HL-60 (cell line): Measurements from ENCODE around the gene SGSH.

ENCODE experiments used
- DNase-seq, 2 experiments: peaks; one replicate each; pipeline ENCODE4 v3.0.0-alpha.2; 2010 to 2020; ENCODE audit warnings: low read depth in 1 of 2, low spot score in 1 of 2
- H3K27ac ChIP-seq: fragments of 250-450 bp; sonication (Bioruptor Pico); replicated peaks from 2 replicates; pipeline ENCODE4 v1.5.1; 2020; ENCODE audit warnings: mild to moderate bottlenecking, moderate library complexity
- H3K27me3 ChIP-seq: fragments of 250-450 bp; sonication (Bioruptor Pico); 2 replicates; pipeline ENCODE4 v1.5.1; 2021; ENCODE audit warnings: mild to moderate bottlenecking, moderate library complexity; ENCODE audit not compliant: insufficient read depth, poor library complexity, severe bottlenecking
- H3K4me3 ChIP-seq: replicated peaks from 2 replicates; pipeline ENCODE4 v1.5.1; 2011; ENCODE audit warnings: mild to moderate bottlenecking, control low read depth, low read length; ENCODE audit not compliant: insufficient read depth
- CTCF ChIP-seq: IDR thresholded peaks from one replicate; pipeline ENCODE4 v1.5.1; 2011; ENCODE audit warnings: low read length, control low read depth, inconsistent platforms; ENCODE audit not compliant: insufficient read depth
- GABPA ChIP-seq: IDR thresholded peaks from 2 replicates; pipeline ENCODE4 v1.6.1; 2012; ENCODE audit warnings: low read depth
- POLR2AphosphoS5 ChIP-seq: IDR thresholded peaks from 2 replicates; pipeline ENCODE4 v1.6.1; 2012; ENCODE audit warnings: low read depth
- SPI1 ChIP-seq: IDR thresholded peaks from 2 replicates; pipeline ENCODE4 v1.6.1; 2012; ENCODE audit warnings: low read depth, mild to moderate bottlenecking, borderline replicate concordance
- TF ChIP-seq, protein P1 (sequence below): IDR thresholded peaks from 2 replicates; pipeline ENCODE4 v1.6.1; 2012; ENCODE audit warnings: low read depth; ENCODE audit not compliant: insufficient replicate concordance

SGSH gene

DNA sequence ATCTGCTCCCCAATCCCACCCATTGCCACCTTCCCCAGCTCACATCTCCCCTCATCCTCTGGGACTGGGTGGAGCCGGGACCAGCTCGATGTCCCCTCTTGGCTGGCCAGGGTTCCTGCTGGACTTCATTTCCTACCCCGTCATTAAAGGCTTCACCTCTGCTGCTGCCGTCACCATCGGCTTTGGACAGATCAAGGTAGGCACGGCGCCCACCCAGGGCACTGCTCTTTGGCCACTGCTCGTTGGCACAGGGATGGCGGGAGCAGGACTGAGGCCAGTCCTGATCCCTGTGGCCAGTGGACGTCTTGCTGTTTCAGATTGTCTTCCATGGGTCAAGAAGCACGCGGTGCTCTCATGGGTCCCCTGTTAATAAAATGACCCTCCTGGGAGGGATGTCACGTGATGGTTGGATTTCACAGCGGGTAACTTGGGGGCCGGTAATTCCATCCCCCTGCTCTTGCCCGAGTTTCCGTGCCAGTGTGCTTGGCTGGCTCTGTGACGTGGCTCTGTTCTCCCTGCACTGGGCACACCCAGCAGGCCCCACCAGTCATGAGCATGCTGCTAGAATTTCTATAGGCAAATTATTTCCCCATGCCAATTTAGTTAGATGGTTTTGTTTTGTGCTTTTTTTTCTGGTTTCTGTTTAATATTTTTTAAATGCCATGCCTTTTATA is 3.1 kb upstream of the SGSH start:
- no peak overlapping the region for H3K4me3 ChIP-seq
- TF ChIP-seq, protein P1, sequence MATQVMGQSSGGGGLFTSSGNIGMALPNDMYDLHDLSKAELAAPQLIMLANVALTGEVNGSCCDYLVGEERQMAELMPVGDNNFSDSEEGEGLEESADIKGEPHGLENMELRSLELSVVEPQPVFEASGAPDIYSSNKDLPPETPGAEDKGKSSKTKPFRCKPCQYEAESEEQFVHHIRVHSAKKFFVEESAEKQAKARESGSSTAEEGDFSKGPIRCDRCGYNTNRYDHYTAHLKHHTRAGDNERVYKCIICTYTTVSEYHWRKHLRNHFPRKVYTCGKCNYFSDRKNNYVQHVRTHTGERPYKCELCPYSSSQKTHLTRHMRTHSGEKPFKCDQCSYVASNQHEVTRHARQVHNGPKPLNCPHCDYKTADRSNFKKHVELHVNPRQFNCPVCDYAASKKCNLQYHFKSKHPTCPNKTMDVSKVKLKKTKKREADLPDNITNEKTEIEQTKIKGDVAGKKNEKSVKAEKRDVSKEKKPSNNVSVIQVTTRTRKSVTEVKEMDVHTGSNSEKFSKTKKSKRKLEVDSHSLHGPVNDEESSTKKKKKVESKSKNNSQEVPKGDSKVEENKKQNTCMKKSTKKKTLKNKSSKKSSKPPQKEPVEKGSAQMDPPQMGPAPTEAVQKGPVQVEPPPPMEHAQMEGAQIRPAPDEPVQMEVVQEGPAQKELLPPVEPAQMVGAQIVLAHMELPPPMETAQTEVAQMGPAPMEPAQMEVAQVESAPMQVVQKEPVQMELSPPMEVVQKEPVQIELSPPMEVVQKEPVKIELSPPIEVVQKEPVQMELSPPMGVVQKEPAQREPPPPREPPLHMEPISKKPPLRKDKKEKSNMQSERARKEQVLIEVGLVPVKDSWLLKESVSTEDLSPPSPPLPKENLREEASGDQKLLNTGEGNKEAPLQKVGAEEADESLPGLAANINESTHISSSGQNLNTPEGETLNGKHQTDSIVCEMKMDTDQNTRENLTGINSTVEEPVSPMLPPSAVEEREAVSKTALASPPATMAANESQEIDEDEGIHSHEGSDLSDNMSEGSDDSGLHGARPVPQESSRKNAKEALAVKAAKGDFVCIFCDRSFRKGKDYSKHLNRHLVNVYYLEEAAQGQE: no peak
- no peak for TF ChIP-seq CTCF
- no peak for DNase-seq
- no peak overlapping the region for H3K27ac ChIP-seq
- peaks cover 16% of the 10 kb centered on the region for H3K27me3 ChIP-seq

DNA sequence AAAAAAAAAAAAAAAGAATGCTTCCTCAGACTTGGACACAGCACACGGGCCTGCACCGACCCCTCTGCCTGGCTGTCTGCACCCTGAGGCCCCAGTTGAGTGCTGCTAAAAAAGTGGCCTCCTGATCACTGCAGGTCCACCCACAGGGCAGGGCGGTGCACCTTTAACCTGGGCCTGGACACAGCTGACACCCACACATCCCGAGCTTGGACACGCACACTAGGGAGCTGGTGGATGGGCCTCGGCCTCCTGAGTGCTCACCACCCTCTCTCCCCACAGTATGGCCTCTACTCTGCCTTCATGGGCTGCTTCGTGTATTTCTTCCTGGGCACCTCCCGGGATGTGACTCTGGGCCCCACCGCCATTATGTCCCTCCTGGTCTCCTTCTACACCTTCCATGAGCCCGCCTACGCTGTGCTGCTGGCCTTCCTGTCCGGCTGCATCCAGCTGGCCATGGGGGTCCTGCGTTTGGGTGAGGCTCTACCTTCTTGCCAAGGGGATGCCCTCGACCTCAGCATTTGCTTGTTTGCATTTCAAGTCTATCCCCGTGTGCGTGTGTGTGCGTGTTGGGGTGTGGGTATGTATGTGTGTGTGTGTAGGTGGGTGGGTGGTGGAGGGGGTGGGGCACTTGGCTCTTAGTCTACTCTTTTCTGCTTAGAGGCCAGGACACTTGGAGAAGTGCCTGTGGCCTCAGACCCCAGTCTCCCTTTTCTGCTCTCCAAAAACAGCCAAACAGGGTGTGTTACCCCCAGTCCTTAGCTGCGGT is 2.4 kb upstream of the SGSH start:
- H3K27me3 ChIP-seq: peaks cover 13% of the 10 kb centered on the region
- DNase-seq: no peak
- TF ChIP-seq GABPA: no peak
- TF ChIP-seq SPI1: no peak
- no peak for TF ChIP-seq CTCF
- TF ChIP-seq, protein P1: no peak
- no peak for TF ChIP-seq POLR2AphosphoS5
- H3K27ac ChIP-seq: no peak overlapping the region
- no peak overlapping the region for H3K4me3 ChIP-seq

- no peak overlapping the region for H3K27ac ChIP-seq
- no peak overlapping the region for H3K4me3 ChIP-seq
- no peak for TF ChIP-seq SPI1
- TF ChIP-seq POLR2AphosphoS5: no peak
- TF ChIP-seq, protein P1: no peak
- TF ChIP-seq GABPA: no peak
- no peak for TF ChIP-seq CTCF
- DNase-seq: no peak
- peaks cover 24% of the 10 kb centered on the region for H3K27me3 ChIP-seq
Observed at GRCh38 chr17:80221351-80222105, 1.4 kb upstream of the SGSH start.
